Activated gamma-delta T cell (primary cell): Measurements from ENCODE around the gene CDH23.

ENCODE experiments used
- DNase-seq: peaks from one replicate; lab custom pipeline; 2025; lab: John Stamatoyannopoulos, UW

The CDH23 gene

GRCh38 chr10:71723311-71723710 is 326.6 kb downstream of the CDH23 start:
- no peak for DNase-seq

- DNase-seq, result no peak
Observed at GRCh38 chr10:71724539-71724938, 327.8 kb downstream of the CDH23 start.

- DNase-seq, result no peak
Observed at GRCh38 chr10:71725249-71725648, 328.5 kb downstream of the CDH23 start.

- no peak for DNase-seq
Observed at GRCh38 chr10:71725998-71726579, 329.4 kb downstream of the CDH23 start.

- DNase-seq, result no peak
Observed at GRCh38 chr10:71726580-71727104, 329.9 kb downstream of the CDH23 start.

GRCh38 chr10:71727105-71727737 is 330.5 kb downstream of the CDH23 start:
- no peak for DNase-seq

GRCh38 chr10:71727738-71728737 is 331.3 kb downstream of the CDH23 start:
- no peak for DNase-seq

GRCh38 chr10:71729161-71729636 is 332.5 kb downstream of the CDH23 start:
- DNase-seq, result no peak

GRCh38 chr10:71731791-71732190 is 335.1 kb downstream of the CDH23 start:
- no peak for DNase-seq

- no peak for DNase-seq
Observed at GRCh38 chr10:71734797-71735196, 338.1 kb downstream of the CDH23 start.

- DNase-seq, result no peak
Observed at GRCh38 chr10:71735709-71736569, 339.2 kb downstream of the CDH23 start.

- DNase-seq, result no peak
Observed at GRCh38 chr10:71736570-71736952, 339.8 kb downstream of the CDH23 start.

GRCh38 chr10:71737001-71737833 is 340.5 kb downstream of the CDH23 start:
- no peak for DNase-seq

- DNase-seq, result no peak
Observed at GRCh38 chr10:71737834-71738197, 341.1 kb downstream of the CDH23 start.

- no peak for DNase-seq
Observed at GRCh38 chr10:71739358-71739900, 342.7 kb downstream of the CDH23 start.

- DNase-seq, result no peak
Observed at GRCh38 chr10:71740069-71740653, 343.4 kb downstream of the CDH23 start.

GRCh38 chr10:71741029-71741428 is 344.3 kb downstream of the CDH23 start:
- no peak for DNase-seq

- no peak for DNase-seq
Observed at GRCh38 chr10:71741671-71742070, 345.0 kb downstream of the CDH23 start.

- no peak for DNase-seq
Observed at GRCh38 chr10:71742301-71743088, 345.8 kb downstream of the CDH23 start.
